K562 (cell line): ENCODE measurements around the gene ANKRD10. TPM values are rescaled to one million over a fixed set of nuclear protein-coding genes. Genes with fewer than 3 reads are reported as not detected.

Source experiments
- ASH1L ChIP-seq: fragments of 450-650 bp; IDR thresholded peaks from 2 replicates; pipeline ENCODE4 v1.6.1; 2018; ENCODE audit warnings: borderline replicate concordance, mild to moderate bottlenecking, low read depth; ENCODE audit not compliant: partially characterized antibody
- ATF2 ChIP-seq: sonication (generic); formaldehyde crosslinking; IDR thresholded peaks from 2 replicates; pipeline ENCODE4 v1.8.1; 2022; ENCODE audit warnings: missing genetic modification reagents
- ATF7 ChIP-seq: fragments of 450-650 bp; IDR thresholded peaks from 2 replicates; pipeline ENCODE4 v1.7.1; 2014; ENCODE audit warnings: mild to moderate bottlenecking, moderate library complexity
- BCL6 ChIP-seq: fragments of 250-450 bp; sonication (Bioruptor Pico); IDR thresholded peaks from 2 replicates; pipeline ENCODE4 v1.4.0; 2020
- CREB5 ChIP-seq: fragments of 250-450 bp; sonication (Bioruptor Pico); IDR thresholded peaks from 2 replicates; pipeline ENCODE4 v1.5.0; 2020; ENCODE audit warnings: mild to moderate bottlenecking
- E2F4 ChIP-seq: sonication (generic); formaldehyde crosslinking; IDR thresholded peaks from 2 replicates; pipeline ENCODE4 v1.8.0; 2022; ENCODE audit warnings: mild to moderate bottlenecking, low read depth, missing genetic modification reagents
- FOXP1 ChIP-seq: sonication (generic); formaldehyde crosslinking; IDR thresholded peaks from 2 replicates; pipeline ENCODE4 v1.8.0; 2022; ENCODE audit warnings: mild to moderate bottlenecking, missing genetic modification reagents
- HNRNPH1 ChIP-seq: fragments of 200-400 bp; formaldehyde crosslinking; optimal IDR thresholded peaks from 2 replicates; pipeline ENCODE3; 2017; ENCODE audit warnings: low read depth, mild to moderate bottlenecking, low read length, moderate library complexity
- HOMEZ ChIP-seq: fragments of 250-450 bp; sonication (Bioruptor Pico); IDR thresholded peaks from 2 replicates; pipeline ENCODE4 v1.4.0; 2020; ENCODE audit warnings: mild to moderate bottlenecking, moderate library complexity
- NCOR1 ChIP-seq: fragments of 450-650 bp; IDR thresholded peaks from 2 replicates; pipeline ENCODE4 v1.6.1; 2016; ENCODE audit warnings: mild to moderate bottlenecking, moderate library complexity
- SMARCA4 ChIP-seq: fragments of 450-650 bp; IDR thresholded peaks from 2 replicates; pipeline ENCODE4 v1.6.1; 2016
- SREBF2 ChIP-seq: sonication (generic); formaldehyde crosslinking; IDR thresholded peaks from 2 replicates; pipeline ENCODE4 v1.4.0; 2020; ENCODE audit warnings: mild to moderate bottlenecking, missing genetic modification reagents
- ZBTB11 ChIP-seq, 3 experiments: fragments of 200-800 bp in 1 of 3; fragments of 250-450 bp in 1 of 3; fragments of 450-650 bp in 1 of 3; sonication (Bioruptor Pico) in 1 of 3; sonication (Bioruptor generic) in 1 of 3; formaldehyde crosslinking in 1 of 3; IDR thresholded peaks; 2 replicates each; pipeline versions ENCODE4 v1.6.1 to v1.8.0; 2016 to 2022; ENCODE audit warnings: mild to moderate bottlenecking in 2 of 3, missing genetic modification characterization in 2 of 3, missing compliant biosample characterization in 1 of 3, moderate library complexity in 1 of 3
- ZNF133 ChIP-seq: fragments of 250-450 bp; sonication (Bioruptor Pico); IDR thresholded peaks from 2 replicates; pipeline ENCODE4 v1.4.0; 2020; ENCODE audit warnings: mild to moderate bottlenecking
- polyA plus RNA-seq, 8 experiments: library from polyadenylated mRNA; depleted of rRNA in 4 of 8; stranded (reverse) in 5 of 8; unstranded in 3 of 8; fragments of >200 nt; fragmentation: Nextera tagmentation in 2 of 8; fragmentation: Illumina TruSeq in 1 of 8; extraction: Ambion mirVana in 2 of 8; extraction: Trizol in 1 of 8; gene quantifications; 2 replicates each; pipeline versions ENCODE4 v1.2.1 to v1.2.3, GENCODE V29; 2011 to 2014; ENCODE audit warnings: inconsistent platforms in 1 of 8, missing spikeins in 1 of 8
- total RNA-seq, 7 experiments: library from RNA; depleted of rRNA in 6 of 7; stranded (reverse); fragments of >200 nt in 6 of 7; fragmentation: Illumina TruSeq in 2 of 7; extraction: Trizol in 2 of 7; gene quantifications; 2 replicates each; pipeline versions ENCODE4 v1.2.1 to v1.2.3, GENCODE V29; 2011 to 2021; ENCODE audit warnings: low replicate concordance in 1 of 7

The ANKRD10 gene
- total and polyA plus RNA-seq, 9 of the 15 experiments (the other 6 are each of a cell fraction or from before 2014, with no cell fraction given) = 21.7 to 183 (median 45.0) TPM

- peak; percentile 90 for TF ChIP-seq SMARCA4
- TF ChIP-seq HOMEZ (CRISPR knock-in tag) = no peak
- no peak for TF ChIP-seq ASH1L
- no peak for TF ChIP-seq SREBF2
- no peak for TF ChIP-seq BCL6 (CRISPR knock-in tag)
- peak; percentile 100 for TF ChIP-seq ATF2 (CRISPR knock-in tag)
- peak; percentile 55; the same call in 1 of the 2 replicates for TF ChIP-seq NCOR1
- TF ChIP-seq E2F4 (CRISPR knock-in tag) = no peak
- no peak for TF ChIP-seq ZNF133 (CRISPR knock-in tag)
- TF ChIP-seq CREB5 = no peak
- TF ChIP-seq ZBTB11 (CRISPR knock-in tag; IDR thresholded peaks at IDR 0.05) = peak in 1 of 3 experiments; percentile 89; a peak in 2 of 6 replicates
- no peak for TF ChIP-seq HNRNPH1
- TF ChIP-seq ATF7 = peak; percentile 99
- TF ChIP-seq FOXP1 (CRISPR knock-in tag) = 0 out of 2 replicates have a peak, but pooled peaks have one; percentile 67
Measured at GRCh38 chr13:110869805-110870706, 44.8 kb downstream of the ANKRD10 start (continued).
